Astrocyte (in vitro differentiated cells and primary cell): ENCODE measurements around the gene LRRN4. TPM values are rescaled to one million over a fixed set of nuclear protein-coding genes. Genes with fewer than 3 reads are reported as not detected.
A peak's percentile ranks its signal among the peaks of the same experiment; 100 is the strongest.

ENCODE experiments used
- DNase-seq: peaks from one replicate; pipeline ENCODE4 v3.0.0-alpha.2; 2010; ENCODE audit warnings: low read depth
- FAIRE-seq: peaks from 2 replicates; lab custom pipeline; 2011; peaks lifted over from hg19 to GRCh38; lab: Jason Lieb, UNC
- H2AFZ ChIP-seq: 2 replicates; pipeline ENCODE4 v1.6.0; 2012; ENCODE audit warnings: low read depth, low read length, inconsistent platforms
- H3K27ac ChIP-seq: 2 replicates; pipeline ENCODE4 v1.5.1; 2011; ENCODE audit warnings: low read depth, low read length, inconsistent platforms
- H3K27me3 ChIP-seq: 2 replicates; pipeline ENCODE4 v1.6.0; 2011; ENCODE audit warnings: low read length, inconsistent platforms; ENCODE audit not compliant: insufficient read depth
- H3K36me3 ChIP-seq: 2 replicates; pipeline ENCODE4 v1.5.1; 2011; ENCODE audit warnings: low read length, inconsistent platforms; ENCODE audit not compliant: insufficient read depth
- H3K4me1 ChIP-seq: 2 replicates; pipeline ENCODE4 v1.5.1; 2011; ENCODE audit warnings: low read length, inconsistent platforms; ENCODE audit not compliant: insufficient read depth
- H3K4me2 ChIP-seq: 2 replicates; pipeline ENCODE4 v1.6.0; 2012; ENCODE audit warnings: low read length, inconsistent platforms
- H3K4me3 ChIP-seq: 2 replicates; pipeline ENCODE4 v1.5.1; 2011; ENCODE audit warnings: low read depth, mild to moderate bottlenecking, low read length, inconsistent platforms; ENCODE audit not compliant: insufficient read depth
- H3K79me2 ChIP-seq: 2 replicates; pipeline ENCODE4 v1.6.0; 2012; ENCODE audit warnings: mild to moderate bottlenecking, low read length, inconsistent platforms; ENCODE audit not compliant: insufficient read depth
- H3K9ac ChIP-seq: 2 replicates; pipeline ENCODE4 v1.6.0; 2012; ENCODE audit warnings: mild to moderate bottlenecking, low read length, inconsistent platforms
- H3K9me3 ChIP-seq: 2 replicates; pipeline ENCODE4 v1.5.1; 2012; ENCODE audit warnings: low read depth, mild to moderate bottlenecking, low read length, inconsistent platforms; ENCODE audit not compliant: insufficient read depth
- H4K20me1 ChIP-seq: 2 replicates; pipeline ENCODE4 v1.6.0; 2012; ENCODE audit warnings: low read length, inconsistent platforms; ENCODE audit not compliant: insufficient read depth
- H3K27ac Mint-ChIP-seq: one replicate; pipeline ENCODE4 v1.8.0; 2021; ENCODE audit warnings: mild to moderate bottlenecking, mixed read lengths; ENCODE audit not compliant: unreplicated experiment
- H3K27me3 Mint-ChIP-seq: one replicate; pipeline ENCODE4 v1.8.0; 2021; ENCODE audit warnings: low read depth, mixed read lengths; ENCODE audit not compliant: unreplicated experiment
- H3K36me3 Mint-ChIP-seq: one replicate; pipeline ENCODE4 v1.8.0; 2021; ENCODE audit warnings: low read depth, mixed read lengths; ENCODE audit not compliant: unreplicated experiment
- H3K4me1 Mint-ChIP-seq: one replicate; pipeline ENCODE4 v1.8.0; 2021; ENCODE audit warnings: low read depth, mixed read lengths; ENCODE audit not compliant: unreplicated experiment
- H3K4me3 Mint-ChIP-seq: one replicate; pipeline ENCODE4 v1.8.0; 2021; ENCODE audit warnings: mild to moderate bottlenecking, moderate library complexity, mixed read lengths; ENCODE audit not compliant: unreplicated experiment
- H3K9me3 Mint-ChIP-seq: one replicate; pipeline ENCODE4 v1.8.0; 2021; ENCODE audit warnings: mild to moderate bottlenecking, mixed read lengths; ENCODE audit not compliant: unreplicated experiment
- CTCF ChIP-seq: IDR thresholded peaks from 2 replicates; pipeline ENCODE4 v1.5.1; 2011; ENCODE audit warnings: low read depth, mild to moderate bottlenecking, inconsistent platforms, low read length, moderate library complexity; ENCODE audit not compliant: insufficient read depth
- EZH2 ChIP-seq: IDR thresholded peaks from 2 replicates; pipeline ENCODE4 v1.6.1; 2012; ENCODE audit warnings: mild to moderate bottlenecking, low read length, inconsistent platforms; ENCODE audit not compliant: insufficient read depth
- total RNA-seq: library from RNA; stranded (reverse); gene quantifications from 2 replicates; pipeline ENCODE4 v1.2.1, GENCODE V29; 2021

Gene LRRN4
- total RNA-seq, 1 donor from 2014 or later: 1.0 TPM

GRCh38 chr20:6007094-6007528 lies 46.7 kb downstream of the LRRN4 start:
- Histone ChIP-seq H3K9me3 (no peaks in the 10 kb centered on the region), H3K4me1 (peaks cover 13% of the 10 kb centered on the region), H3K4me2 (peak overlapping the region; percentile 93), H3K79me2 (peaks cover 58% of the 10 kb centered on the region), H3K9ac (peak overlapping the region; percentile 91), H3K4me3 (peak overlapping the region; percentile 83), H3K27ac (no peak overlapping the region), H3K27me3 (no peaks in the 10 kb centered on the region), H3K36me3 (peaks cover 14% of the 10 kb centered on the region), H2AFZ (no peak overlapping the region), H4K20me1 (peaks cover 47% of the 10 kb centered on the region)
- Mint-ChIP-seq H3K27me3 (no peaks in the 10 kb centered on the region), H3K27ac (peak overlapping the region; percentile 1), H3K36me3 (no peaks in the 10 kb centered on the region), H3K9me3 (no peaks in the 10 kb centered on the region), H3K4me3 (peak overlapping the region; percentile 98), H3K4me1 (peaks cover 6% of the 10 kb centered on the region)
- DNase-seq (no peak), FAIRE-seq (no peak)
- TF ChIP-seq EZH2 (no peak), CTCF (no peak)

GRCh38 chr20:6006603-6006949 lies 47.3 kb downstream of the LRRN4 start:
- Histone ChIP-seq H3K4me1 (peaks cover 13% of the 10 kb centered on the region), H4K20me1 (peaks cover 42% of the 10 kb centered on the region), H3K9ac (peak overlapping the region; percentile 91), H3K9me3 (no peaks in the 10 kb centered on the region), H3K4me3 (peak overlapping the region; percentile 83), H2AFZ (peak overlapping the region; percentile 68), H3K27ac (peak overlapping the region; percentile 57), H3K36me3 (peaks cover 10% of the 10 kb centered on the region), H3K79me2 (peaks cover 54% of the 10 kb centered on the region), H3K4me2 (peak overlapping the region; percentile 93), H3K27me3 (no peaks in the 10 kb centered on the region)
- Mint-ChIP-seq H3K4me1 (peaks cover 6% of the 10 kb centered on the region), H3K27ac (peak overlapping the region; percentile 92), H3K4me3 (peak overlapping the region; percentile 98), H3K27me3 (no peaks in the 10 kb centered on the region), H3K36me3 (no peaks in the 10 kb centered on the region), H3K9me3 (no peaks in the 10 kb centered on the region)
- FAIRE-seq (no peak), DNase-seq (no peak)
- TF ChIP-seq EZH2: no peak

- H3K4me3 ChIP-seq: no peak overlapping the region
- no peak overlapping the region for H3K9ac ChIP-seq
- no peak overlapping the region for H2AFZ ChIP-seq
- Mint-ChIP-seq H3K9me3 (no peaks in the 10 kb centered on the region), H3K4me3 (no peak overlapping the region), H3K27ac (no peak overlapping the region), H3K36me3 (no peaks in the 10 kb centered on the region), H3K27me3 (no peaks in the 10 kb centered on the region), H3K4me1 (peaks cover 2% of the 10 kb centered on the region)
- no peaks in the 10 kb centered on the region for H4K20me1 ChIP-seq
- FAIRE-seq (no peak), DNase-seq (no peak)
- H3K27ac ChIP-seq: no peak overlapping the region
- H3K27me3 ChIP-seq: no peaks in the 10 kb centered on the region
- no peaks in the 10 kb centered on the region for H3K4me1 ChIP-seq
- H3K9me3 ChIP-seq: no peaks in the 10 kb centered on the region
- peaks cover under 1% of the 10 kb centered on the region for H3K79me2 ChIP-seq
- TF ChIP-seq EZH2 (no peak), CTCF (no peak)
- H3K36me3 ChIP-seq: peaks cover 6% of the 10 kb centered on the region
- H3K4me2 ChIP-seq: no peak overlapping the region
Measured at GRCh38 chr20:6000871-6001270, 53.0 kb downstream of the LRRN4 start.
